Spinal cord (tissue), 10 donors: ENCODE results near the gene ABTB2. TPM values are rescaled to one million over a fixed set of nuclear protein-coding genes. Genes with fewer than 3 reads are reported as not detected.

ENCODE experiments used
- DNase-seq, 6 donors: peaks; one replicate each; pipeline versions ENCODE4 v3.0.0 to v3.0.0-alpha.2; 2013 to 2015; ENCODE audit warnings: low spot score in 6 of 6, low read depth in 4 of 6
- H3K27ac ChIP-seq: one replicate; pipeline ENCODE4 v1.5.1; 2013; ENCODE audit warnings: low read depth, low read length, control low read depth
- H3K27me3 ChIP-seq: one replicate; pipeline ENCODE4 v1.6.1; 2013; ENCODE audit warnings: low read length; ENCODE audit not compliant: control insufficient read depth, insufficient read depth
- H3K36me3 ChIP-seq: one replicate; pipeline ENCODE4 v1.6.1; 2013; ENCODE audit warnings: low read length; ENCODE audit not compliant: control insufficient read depth, insufficient read depth
- H3K4me1 ChIP-seq: one replicate; pipeline ENCODE4 v1.6.1; 2013; ENCODE audit warnings: low read length; ENCODE audit not compliant: control insufficient read depth, insufficient read depth
- H3K4me3 ChIP-seq: one replicate; pipeline ENCODE4 v1.5.1; 2013; ENCODE audit warnings: low read depth, low read length, control low read depth
- H3K9me3 ChIP-seq: one replicate; pipeline ENCODE4 v1.6.1; 2013; ENCODE audit warnings: low read length; ENCODE audit not compliant: control insufficient read depth, insufficient read depth
- WGBS: methylation state at CpG from one replicate; pipeline ENCODE4 v1.1.5; 2013; ENCODE audit warnings: missing lambda C conversion rate; ENCODE audit not compliant: insufficient coverage; 5-methylcytosine and 5-hydroxymethylcytosine counted together
- polyA plus RNA-seq, 2 donors: library from polyadenylated mRNA; unstranded; fragments of 120-200 nt; gene quantifications; one replicate each; pipeline ENCODE4 v1.2.1, GENCODE V29; 2013; ENCODE audit not compliant: insufficient read length in 2 of 2
- total RNA-seq, 2 donors: library from RNA; depleted of rRNA in 1 of 2; stranded (reverse); fragments of 120-200 nt in 1 of 2; fragments of >200 nt in 1 of 2; gene quantifications; one replicate each; pipeline versions ENCODE4 v1.2.3 to v1.2.4, GENCODE V29; 2013 to 2014
- donor health status: healthy.

ABTB2 gene
- total and polyA plus RNA-seq, 4 donors, result 4.0 to 16.8 (median 9.4) TPM

- Histone ChIP-seq H3K27me3 (no peaks in the 10 kb centered on the region), H3K36me3 (no peaks in the 10 kb centered on the region), H3K4me1 (peaks cover 26% of the 10 kb centered on the region), H3K27ac (no peak overlapping the region), H3K4me3 (no peak overlapping the region), H3K9me3 (no peaks in the 10 kb centered on the region)
- WGBS, result 95% methylated on average over 5 of the region's 6 CpGs
- DNase-seq, result no peak
Measured at GRCh38 chr11:34314176-34314575, 43.6 kb downstream of the ABTB2 start.

GRCh38 chr11:34313099-34313517 lies 44.7 kb downstream of the ABTB2 start:
- no peak for DNase-seq
- Histone ChIP-seq H3K36me3 (no peaks in the 10 kb centered on the region), H3K4me3 (no peak overlapping the region), H3K4me1 (peaks cover 26% of the 10 kb centered on the region), H3K27ac (no peak overlapping the region), H3K9me3 (no peaks in the 10 kb centered on the region), H3K27me3 (no peaks in the 10 kb centered on the region)
- WGBS, result 62% methylated on average over 3 of the region's 6 CpGs

DNA sequence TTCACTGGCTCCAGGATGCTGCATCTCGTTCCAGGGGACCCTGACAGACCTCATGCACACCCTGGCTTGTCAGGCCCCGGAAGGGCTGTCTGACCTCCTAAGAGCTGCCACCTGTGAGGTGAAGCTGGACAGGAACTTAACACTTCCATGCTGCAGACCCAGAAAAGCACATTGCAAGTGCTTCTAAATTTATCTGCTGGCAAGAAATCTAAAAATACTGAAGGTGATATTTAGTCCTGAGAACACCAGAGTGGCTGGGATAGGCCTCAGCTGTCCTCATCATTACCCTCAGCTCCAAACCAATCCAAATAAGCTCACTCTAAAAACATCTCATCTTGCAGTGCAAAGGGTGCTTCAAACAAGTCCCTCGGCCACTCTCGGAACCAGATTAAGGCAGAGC lies 46.7 kb downstream of the ABTB2 start:
- Histone ChIP-seq H3K4me3 (no peak overlapping the region), H3K4me1 (peaks cover 23% of the 10 kb centered on the region), H3K27me3 (no peaks in the 10 kb centered on the region), H3K36me3 (no peaks in the 10 kb centered on the region), H3K9me3 (no peaks in the 10 kb centered on the region), H3K27ac (no peak overlapping the region)
- WGBS, result 78% methylated on average over 2 of the region's 4 CpGs
- no peak for DNase-seq

DNA sequence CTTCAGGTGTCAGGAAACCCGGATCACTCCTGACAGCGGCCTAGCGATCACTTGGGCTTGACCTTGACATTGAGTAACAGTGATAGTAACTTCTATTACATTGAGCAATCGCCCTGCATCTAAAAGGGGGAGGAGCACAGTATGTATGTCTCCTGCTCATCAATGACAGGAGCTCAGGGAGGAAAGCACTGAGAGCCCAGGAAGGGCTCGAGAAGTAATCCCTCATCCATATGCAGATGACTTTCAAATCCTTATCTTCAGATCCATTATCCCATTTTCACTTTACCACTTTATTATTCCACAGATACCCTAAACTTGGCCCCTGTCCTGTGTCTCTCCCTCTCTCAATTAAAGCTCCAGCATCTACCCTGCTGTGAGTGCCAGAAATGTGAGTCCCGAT lies 47.8 kb downstream of the ABTB2 start:
- H3K27me3 ChIP-seq, result no peaks in the 10 kb centered on the region
- WGBS, result 47% methylated on average over 2 of the region's 6 CpGs
- no peak overlapping the region for H3K27ac ChIP-seq
- DNase-seq, result no peak
- no peak overlapping the region for H3K4me3 ChIP-seq
- H3K36me3 ChIP-seq, result no peaks in the 10 kb centered on the region
- H3K4me1 ChIP-seq, result peaks cover 11% of the 10 kb centered on the region
- H3K9me3 ChIP-seq, result no peaks in the 10 kb centered on the region

GRCh38 chr11:34308913-34309585 lies 48.8 kb downstream of the ABTB2 start:
- no peak for DNase-seq
- H3K9me3 ChIP-seq, result no peaks in the 10 kb centered on the region
- no peaks in the 10 kb centered on the region for H3K36me3 ChIP-seq
- H3K4me3 ChIP-seq, result no peak overlapping the region
- no peak overlapping the region for H3K27ac ChIP-seq
- no peaks in the 10 kb centered on the region for H3K27me3 ChIP-seq
- 80% methylated on average over 5 of the region's 8 CpGs for whole genome bisulfite sequencing
- H3K4me1 ChIP-seq, result peaks cover 8% of the 10 kb centered on the region

- Histone ChIP-seq H3K9me3 (no peaks in the 10 kb centered on the region), H3K27ac (no peak overlapping the region), H3K27me3 (no peaks in the 10 kb centered on the region), H3K4me1 (peaks cover 7% of the 10 kb centered on the region), H3K4me3 (no peak overlapping the region), H3K36me3 (no peaks in the 10 kb centered on the region)
- 92% methylated on average over 4 of the region's 7 CpGs for WGBS
- DNase-seq, result no peak
Measured at GRCh38 chr11:34308049-34308912, 49.5 kb downstream of the ABTB2 start.

DNA sequence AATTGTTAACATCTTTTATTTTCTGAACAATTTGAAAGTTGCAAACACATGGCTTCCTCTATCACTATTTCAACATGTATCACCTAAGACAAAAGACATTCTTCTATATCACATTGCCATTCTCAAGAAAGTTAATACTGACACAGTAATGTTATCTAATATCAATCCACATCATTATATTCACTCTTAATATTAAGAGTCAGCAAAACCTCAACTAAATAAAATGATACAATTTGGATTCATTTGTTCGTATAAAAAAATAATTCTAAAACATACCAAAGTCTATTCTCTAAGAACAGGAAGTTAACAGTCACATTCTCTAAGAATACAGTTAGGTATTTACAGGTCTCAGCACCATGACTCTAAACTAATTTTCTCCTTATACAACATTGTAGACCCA lies 52.0 kb downstream of the ABTB2 start:
- H3K27ac ChIP-seq, result no peak overlapping the region
- no peak overlapping the region for H3K4me3 ChIP-seq
- H3K9me3 ChIP-seq, result no peaks in the 10 kb centered on the region
- no CpG with 5 or more reads among the region's 1 CpG for WGBS
- H3K36me3 ChIP-seq, result no peaks in the 10 kb centered on the region
- no peaks in the 10 kb centered on the region for H3K27me3 ChIP-seq
- H3K4me1 ChIP-seq, result peaks cover 4% of the 10 kb centered on the region
- DNase-seq, result no peak

GRCh38 chr11:34305193-34305592 lies 52.6 kb downstream of the ABTB2 start:
- 94% methylated on average over 3 of the region's 7 CpGs for WGBS
- Histone ChIP-seq H3K9me3 (no peaks in the 10 kb centered on the region), H3K4me1 (peaks cover under 1% of the 10 kb centered on the region), H3K4me3 (no peak overlapping the region), H3K36me3 (no peaks in the 10 kb centered on the region), H3K27me3 (no peaks in the 10 kb centered on the region), H3K27ac (no peak overlapping the region)
- peak in 1 of 6 donors; percentile 57 for DNase-seq

DNA sequence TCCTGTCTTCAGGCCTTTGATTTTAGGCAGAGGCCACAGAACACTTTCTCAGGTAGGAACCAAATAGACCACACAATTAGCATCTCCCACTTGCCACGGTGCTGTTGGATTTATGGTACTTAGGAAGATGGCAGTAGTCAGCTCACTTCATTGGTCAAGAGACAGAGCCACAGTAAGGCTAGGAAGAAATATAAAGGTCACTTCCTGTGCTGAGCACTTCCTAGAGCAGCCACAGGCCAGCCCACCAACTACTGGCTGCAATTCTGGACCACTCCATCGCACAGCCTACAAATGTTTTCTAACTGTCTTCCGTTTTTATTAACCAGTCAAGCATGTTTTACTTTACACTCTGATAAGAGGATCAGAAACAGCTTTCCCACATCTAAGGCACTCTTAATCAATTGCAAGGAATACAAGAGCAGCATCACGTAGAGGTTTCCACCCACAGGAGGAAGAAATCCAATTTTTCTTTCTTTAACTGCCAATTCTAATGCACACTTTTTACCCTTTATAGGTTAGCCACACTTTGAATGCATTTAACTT lies 54.7 kb downstream of the ABTB2 start:
- Histone ChIP-seq H3K36me3 (no peaks in the 10 kb centered on the region), H3K4me3 (no peak overlapping the region), H3K4me1 (peaks cover 9% of the 10 kb centered on the region), H3K27me3 (no peaks in the 10 kb centered on the region), H3K9me3 (no peaks in the 10 kb centered on the region), H3K27ac (no peak overlapping the region)
- WGBS, result no CpG with 5 or more reads among the region's 4 CpGs
- DNase-seq, result no peak
